Psoas muscle (tissue), 8 donors: ENCODE data around the gene ZMYM4. TPM values are rescaled to one million over a fixed set of nuclear protein-coding genes. Genes with fewer than 3 reads are reported as not detected.

Source experiments
- ATAC-seq, 4 donors: fragments of 200-7000 bp; cut with Tn5 transposase; one replicate each; pipeline ENCODE4 v1.9.1; 2020; ENCODE audit warnings: moderate library complexity in 3 of 4, mild to moderate bottlenecking in 2 of 4
- DNase-seq, 2 donors: peaks; one replicate each; pipeline ENCODE4 v3.0.0-alpha.2; 2020
- H3K27ac ChIP-seq: fragments of 200-600 bp; one replicate; pipeline ENCODE4 v1.8.0; 2022
- H3K27me3 ChIP-seq, 3 donors: fragments of 200-600 bp in 1 of 3; one replicate each; pipeline versions ENCODE4 v1.6.1 to v1.8.0; 2013 to 2022; ENCODE audit warnings: low read length in 2 of 3, mild to moderate bottlenecking in 2 of 3, moderate library complexity in 1 of 3; ENCODE audit not compliant: insufficient read depth in 3 of 3
- H3K36me3 ChIP-seq, 2 donors: fragments of 200-600 bp in 1 of 2; one replicate each; pipeline versions ENCODE4 v1.6.1 to v1.8.0; 2013 to 2022; ENCODE audit warnings: low read depth in 1 of 2, mild to moderate bottlenecking in 1 of 2, moderate library complexity in 1 of 2; ENCODE audit not compliant: insufficient read depth in 1 of 2
- H3K4me1 ChIP-seq: fragments of 200-600 bp; one replicate; pipeline ENCODE4 v1.8.0; 2022
- H3K4me3 ChIP-seq: fragments of 200-600 bp; one replicate; pipeline ENCODE4 v1.8.0; 2022; ENCODE audit warnings: mild to moderate bottlenecking
- H3K9me3 ChIP-seq: fragments of 200-600 bp; one replicate; pipeline ENCODE4 v1.8.0; 2022
- WGBS, 3 donors: extraction: QIAGEN DNeasy Blood & Tissue Kit; methylation state at CpG; one replicate each; pipeline versions ENCODE4 v1.1.6 to v1.1.7; 2013; 5-methylcytosine and 5-hydroxymethylcytosine counted together
- intact Hi-C, 2 donors: fragments of 100-400 bp; cut with DNase I; formaldehyde crosslinking; loops; one replicate each; pipeline versions ENCODE4 v1.11.0 to v1.14.2; 2022
- long read RNA-seq, 2 donors: library from polyadenylated mRNA; unstranded; transcript quantifications; one replicate each; pipeline ENCODE4 v2.0.0, GENCODE V29; 2021
- polyA plus RNA-seq, 3 donors: library from polyadenylated mRNA; stranded (reverse); fragments of 200-250 nt; gene quantifications; one replicate each; pipeline ENCODE4 v1.2.3, GENCODE V29; 2013
- total RNA-seq, 4 donors: library from RNA; stranded (reverse); fragmentation: NEBNext Ultra II Directional in 2 of 4; extraction: Animal tissue kit (Norgen Biotek cat#: 25700) in 2 of 4; gene quantifications; one replicate each; pipeline versions ENCODE4 v1.2.1 to v1.2.4, GENCODE V29; 2021 to 2023
- TF ChIP-seq, protein P1 (sequence below): fragments of 200-600 bp; IDR thresholded peaks from one replicate; pipeline ENCODE4 v1.8.0; 2022; ENCODE audit warnings: antibody characterized with exemption
- donor health status: healthy with polysubstance abuse.
- donor health status: DM: no; HTN: no; CAD: no; lungs with moderate emphysema.
- donor health status: Bipolar disorder and iron deficiency.
- donor health status: healthy.
- donor health status: DM: yes; HTN: yes; CAD: no.
- donor health status: DM: no; HTN: no; CAD: no.
- donor health status: DM: no; HTN: no; CAD: no.
- donor health status: DM: yes; HTN: yes; CAD: no.

The ZMYM4 gene
- total RNA-seq, result 10 to 100 TPM; 25.3 to 32.6 (median 26.6) TPM
- polyA plus RNA-seq, result 10 to 100 TPM in 1 of 3 donors, 1 to 10 TPM in 2; 4.6 to 13.0 (median 4.8) TPM
- long read RNA-seq, donor 1, full-length matches to known transcripts, result 1 of 10 reads
- long read RNA-seq, donor 1, partial matches to known transcripts, result 4 of 10 reads
- long read RNA-seq, donor 1, other reads (novel, unspliced or antisense), result 5 of 10 reads
- long read RNA-seq, donor 2, partial matches to known transcripts, result 5 of 8 reads
- long read RNA-seq, donor 2, other reads (novel, unspliced or antisense), result 3 of 8 reads

DNA sequence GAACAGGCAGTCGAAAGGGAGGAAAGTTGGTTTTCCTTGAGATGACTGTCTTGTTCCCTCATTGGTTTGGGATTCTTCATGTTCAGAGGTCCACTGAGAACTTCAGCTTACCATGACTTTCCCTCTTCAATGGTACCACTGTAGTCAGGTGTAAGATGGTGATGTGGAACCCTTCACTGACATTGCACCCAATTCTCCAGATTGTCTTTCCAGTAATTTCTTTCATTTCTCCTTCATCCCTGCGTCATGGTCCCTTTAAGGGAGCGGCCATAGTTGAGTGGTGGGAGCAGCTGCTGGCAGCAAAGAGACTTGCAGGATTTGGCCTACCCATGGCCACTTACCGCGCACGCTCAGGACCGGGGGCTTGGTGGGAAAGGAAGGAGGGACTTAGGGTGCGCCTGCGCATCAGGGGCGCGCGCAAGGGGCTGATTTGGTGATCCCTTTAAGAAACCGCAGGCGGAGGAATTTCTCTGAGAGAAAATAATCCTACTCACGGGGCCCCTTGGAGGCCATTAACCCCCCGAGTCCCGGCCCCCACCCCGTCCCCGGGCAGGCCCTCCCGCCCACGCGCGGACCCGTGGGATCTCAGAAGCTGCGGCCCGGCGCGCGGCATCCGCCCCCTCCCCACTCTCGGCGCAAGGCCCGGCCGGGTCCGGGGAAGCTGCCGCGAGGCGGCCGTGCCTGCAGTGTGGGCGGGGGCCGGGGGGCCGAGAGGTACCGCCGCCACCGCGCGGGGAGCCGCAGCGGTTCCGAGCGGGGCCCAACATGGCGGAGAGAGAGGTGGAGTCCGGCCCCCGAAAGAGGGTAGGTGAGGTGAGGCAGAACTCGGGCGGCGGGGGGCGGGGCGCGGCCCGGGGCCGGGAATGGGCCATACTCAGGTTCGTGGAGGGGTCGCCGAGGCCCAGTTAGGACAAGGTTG, at the start of gene ZMYM4:
ZMYM4 (plus strand) TSS at position 428 of the 919 bp plus-strand sequence; CDS start at position 766, 338 bp downstream.
- Histone ChIP-seq H3K4me1 (peaks cover 15% of the 10 kb centered on the region), H3K9me3 (no peaks in the 10 kb centered on the region)

DNA sequence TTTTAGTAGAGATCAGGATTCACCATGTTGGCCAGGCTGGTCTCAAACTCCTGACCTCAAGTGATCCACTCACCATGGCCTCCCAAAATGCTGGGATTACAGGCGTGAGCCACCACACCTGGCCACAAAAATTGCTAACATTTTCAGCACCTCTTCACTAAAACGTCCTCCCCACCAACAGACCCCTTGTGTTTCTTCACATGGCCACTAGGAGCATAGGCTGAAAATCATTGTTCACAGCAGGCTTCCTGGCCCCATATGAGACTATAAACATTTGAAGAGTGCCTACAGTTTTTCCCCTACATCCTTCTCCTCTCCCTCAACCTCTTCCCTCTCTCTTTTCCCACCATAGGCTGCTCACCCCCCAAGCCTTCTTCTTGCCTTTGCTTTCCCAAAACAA, 47.5 kb upstream of the ZMYM4 start:
- Histone ChIP-seq H3K27ac (no peak overlapping the region), H3K4me3 (no peak overlapping the region), H3K4me1 (no peaks in the 10 kb centered on the region), H3K27me3 (no peaks in the 10 kb centered on the region), H3K36me3 (no peaks in the 10 kb centered on the region), H3K9me3 (no peaks in the 10 kb centered on the region)
- intact Hi-C loops, result no loop called here
- no peak for ATAC-seq
- TF ChIP-seq, protein P1, sequence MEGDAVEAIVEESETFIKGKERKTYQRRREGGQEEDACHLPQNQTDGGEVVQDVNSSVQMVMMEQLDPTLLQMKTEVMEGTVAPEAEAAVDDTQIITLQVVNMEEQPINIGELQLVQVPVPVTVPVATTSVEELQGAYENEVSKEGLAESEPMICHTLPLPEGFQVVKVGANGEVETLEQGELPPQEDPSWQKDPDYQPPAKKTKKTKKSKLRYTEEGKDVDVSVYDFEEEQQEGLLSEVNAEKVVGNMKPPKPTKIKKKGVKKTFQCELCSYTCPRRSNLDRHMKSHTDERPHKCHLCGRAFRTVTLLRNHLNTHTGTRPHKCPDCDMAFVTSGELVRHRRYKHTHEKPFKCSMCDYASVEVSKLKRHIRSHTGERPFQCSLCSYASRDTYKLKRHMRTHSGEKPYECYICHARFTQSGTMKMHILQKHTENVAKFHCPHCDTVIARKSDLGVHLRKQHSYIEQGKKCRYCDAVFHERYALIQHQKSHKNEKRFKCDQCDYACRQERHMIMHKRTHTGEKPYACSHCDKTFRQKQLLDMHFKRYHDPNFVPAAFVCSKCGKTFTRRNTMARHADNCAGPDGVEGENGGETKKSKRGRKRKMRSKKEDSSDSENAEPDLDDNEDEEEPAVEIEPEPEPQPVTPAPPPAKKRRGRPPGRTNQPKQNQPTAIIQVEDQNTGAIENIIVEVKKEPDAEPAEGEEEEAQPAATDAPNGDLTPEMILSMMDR, result no peak
- WGBS, 3 donors, result 52 to 64% (median 53%) methylated on average over 2 of the region's 2 CpGs
- DNase-seq, result no peak

More for the DNA sequence above, at the start of gene ZMYM4:
- H3K36me3 ChIP-seq, result peaks cover 0 to 3% of the 10 kb centered on the region in 2 donors
- peak within 1 kb of the TSS; percentile 87 for H3K27ac ChIP-seq
- TF ChIP-seq, protein P1, result no peak
- no peaks in the 10 kb centered on the region for H3K27me3 ChIP-seq
- ATAC-seq, result peak; percentile 98 to 99 (median 98)
- H3K4me3 ChIP-seq, result peak within 1 kb of the TSS; percentile 89
- peak; percentile 96 to 97 for DNase-seq
- WGBS, 3 donors, result 2% methylated on average over 46 to 65 of the region's 65 CpGs
- intact Hi-C loops, result loop anchor here in 1 of 2 donors (5.0 kb wide), 3 partner anchors 54 to 236 kb away; partner anchors contain the start of gene ZMYM6

DNA sequence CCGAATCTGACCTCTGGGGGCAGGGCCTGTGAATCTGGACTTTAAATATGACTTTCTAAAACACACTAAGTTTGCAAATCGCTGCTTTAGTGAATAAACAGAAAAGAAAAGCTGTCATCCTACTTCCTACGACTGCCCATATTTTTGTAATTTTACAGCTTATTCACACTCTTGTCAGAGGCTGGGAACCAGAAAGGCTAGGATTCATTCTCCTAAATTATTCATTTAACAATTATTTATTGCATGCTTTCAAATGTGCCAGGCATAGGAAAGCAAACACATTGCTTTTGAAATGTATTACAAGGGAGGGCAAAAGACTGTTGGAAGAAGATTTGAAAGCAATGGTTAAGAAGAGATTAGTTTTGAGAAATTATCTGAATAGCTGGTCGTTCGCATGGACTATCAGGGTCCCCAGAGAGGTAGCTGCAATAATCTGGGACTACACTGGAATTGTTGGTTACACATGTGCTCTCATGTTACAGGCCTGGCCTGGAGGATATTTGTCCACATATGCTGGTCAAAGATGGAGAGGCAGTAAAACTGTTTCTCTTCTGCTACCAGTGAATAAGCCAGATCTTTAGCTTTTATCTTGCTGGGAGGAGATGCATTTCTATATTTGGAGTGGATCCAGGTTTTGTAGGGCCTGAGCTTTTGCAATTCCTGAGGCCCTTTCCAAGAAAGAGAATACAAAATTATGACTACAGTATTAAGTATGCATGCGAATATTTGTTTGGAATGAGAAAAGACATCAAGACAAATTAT, 46.0 kb upstream of the ZMYM4 start:
- no peaks in the 10 kb centered on the region for H3K36me3 ChIP-seq
- H3K27me3 ChIP-seq, result no peaks in the 10 kb centered on the region
- ATAC-seq (peak in 1 of 4 donors; percentile 27), DNase-seq (no peak)
- WGBS, 3 donors, result 42 to 51% (median 46%) methylated on average over 6 of the region's 6 CpGs
- TF ChIP-seq, protein P1, result no peak
- H3K9me3 ChIP-seq, result no peaks in the 10 kb centered on the region
- no peaks in the 10 kb centered on the region for H3K4me1 ChIP-seq
- intact Hi-C loops, result no loop called here
- H3K27ac ChIP-seq, result no peak overlapping the region
- H3K4me3 ChIP-seq, result no peak overlapping the region

DNA sequence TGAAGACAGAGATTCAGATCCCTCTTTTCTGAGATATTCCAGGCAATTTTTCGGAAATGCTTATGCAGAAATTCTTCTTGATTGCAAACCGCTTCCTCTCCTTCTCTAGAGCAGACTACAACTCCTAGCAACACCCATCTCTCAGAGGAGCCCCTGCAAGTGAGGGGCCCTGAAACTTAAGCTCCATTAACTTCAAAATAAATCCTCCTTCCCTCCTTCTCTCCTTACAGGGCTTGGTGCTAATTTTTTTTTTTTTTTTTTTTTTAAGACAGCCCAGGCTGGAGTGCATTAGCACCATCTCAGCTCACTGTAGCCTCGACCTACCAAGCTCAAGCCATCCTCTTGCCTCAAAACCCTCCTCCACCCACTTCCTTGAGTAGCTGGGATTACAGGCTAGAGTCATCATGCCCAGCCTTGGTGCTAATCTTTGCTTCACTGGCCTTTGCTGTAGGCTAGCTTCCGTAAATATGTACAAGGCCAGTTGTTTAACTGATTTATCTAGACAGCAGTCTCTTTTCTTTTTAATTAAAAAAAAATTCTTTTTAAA, 45.4 kb upstream of the ZMYM4 start:
- Histone ChIP-seq H3K27me3 (no peaks in the 10 kb centered on the region), H3K4me3 (no peak overlapping the region), H3K4me1 (no peaks in the 10 kb centered on the region), H3K9me3 (no peaks in the 10 kb centered on the region), H3K36me3 (no peaks in the 10 kb centered on the region), H3K27ac (peak overlapping the region; percentile 6)
- ATAC-seq (no peak), DNase-seq (no peak)
- intact Hi-C loops, result no loop called here
- 76 to 80% (median 78%) methylated on average over 4 of the region's 4 CpGs for WGBS, 3 donors
- TF ChIP-seq, protein P1, result no peak
